IMR-90 (cell line): ENCODE measurements around the gene AMPD2. TPM values are rescaled to one million over a fixed set of nuclear protein-coding genes. Genes with fewer than 3 reads are reported as not detected.

Experiments
- ATAC-seq: fragments of 200-7000 bp; cut with Tn5 transposase; 2 replicates; pipeline ENCODE4 v1.9.1; 2020; ENCODE audit warnings: low read depth, mild to moderate bottlenecking, moderate library complexity
- BruUV-seq: library from RNA; stranded (reverse); fragments of 400-500 nt; replicated peaks from 2 replicates; lab custom pipeline; 2021; lab: Mats Ljungman, UMichigan
- CTCF ChIA-PET: fragments of 300-600 bp; formaldehyde crosslinking; extraction: SDS; loops from one replicate; lab custom pipeline; 2021; ENCODE audit warnings: antibody characterized with exemption; lab: Yijun Ruan, JAX
- POLR2A ChIA-PET: fragments of 300-600 bp; sonication (Branson Sonifier 250); formaldehyde crosslinking; loops from one replicate; lab custom pipeline; 2022; ENCODE audit warnings: antibody characterized with exemption; ENCODE audit not compliant: unreplicated experiment; lab: Charles Lee
- DNase-seq: peaks from one replicate; pipeline ENCODE4 v3.0.0; 2013
- H2AFZ ChIP-seq: replicated peaks from 2 replicates; pipeline ENCODE3; 2013; ENCODE audit warnings: low read length, mild to moderate bottlenecking; ENCODE audit not compliant: poor library complexity
- H2AK5ac ChIP-seq: 2 replicates; pipeline ENCODE4 v1.6.1; 2013; ENCODE audit warnings: low read depth, low read length, inconsistent platforms
- H2AK9ac ChIP-seq: replicated peaks from 2 replicates; pipeline ENCODE3; 2013; ENCODE audit warnings: mild to moderate bottlenecking, low read depth, low read length, moderate library complexity; ENCODE audit not compliant: poor library complexity
- H2BK120ac ChIP-seq: 2 replicates; pipeline ENCODE4 v1.6.1; 2013; ENCODE audit warnings: low read depth, low read length, inconsistent platforms
- H2BK15ac ChIP-seq: 3 replicates; pipeline ENCODE4 v1.6.1; 2013; ENCODE audit warnings: low read depth, low read length, inconsistent platforms
- H2BK20ac ChIP-seq: 2 replicates; pipeline ENCODE4 v1.6.1; 2013; ENCODE audit warnings: low read depth, mild to moderate bottlenecking, inconsistent platforms, low read length, moderate library complexity
- H2BK5ac ChIP-seq: 2 replicates; pipeline ENCODE4 v1.6.1; 2013; ENCODE audit warnings: mild to moderate bottlenecking, low read depth, low read length, inconsistent platforms; ENCODE audit not compliant: poor library complexity, severe bottlenecking
- H3K14ac ChIP-seq: replicated peaks from 2 replicates; pipeline ENCODE4 v1.6.1; 2013; ENCODE audit warnings: low read depth, low read length, inconsistent platforms
- H3K18ac ChIP-seq: 2 replicates; pipeline ENCODE4 v1.6.1; 2013; ENCODE audit warnings: low read depth, low read length, control low read depth
- H3K23ac ChIP-seq: 2 replicates; pipeline ENCODE4 v1.6.1; 2013; ENCODE audit warnings: low read depth, low read length, inconsistent platforms
- H3K27ac ChIP-seq: 2 replicates; pipeline ENCODE4 v1.5.1; 2013; ENCODE audit warnings: mild to moderate bottlenecking, control low read depth, low read length; ENCODE audit not compliant: insufficient read depth
- H3K27me3 ChIP-seq: 2 replicates; pipeline ENCODE4 v1.6.1; 2013; ENCODE audit warnings: low read length; ENCODE audit not compliant: control insufficient read depth, insufficient read depth
- H3K36me3 ChIP-seq: 2 replicates; pipeline ENCODE4 v1.6.1; 2013; ENCODE audit warnings: low read length, mixed read lengths; ENCODE audit not compliant: control insufficient read depth, insufficient read depth
- H3K4ac ChIP-seq: 2 replicates; pipeline ENCODE4 v1.6.1; 2013; ENCODE audit warnings: low read depth, low read length, inconsistent platforms
- H3K4me1 ChIP-seq: 2 replicates; pipeline ENCODE4 v1.6.1; 2013; ENCODE audit warnings: low read length, mixed read lengths; ENCODE audit not compliant: control insufficient read depth, insufficient read depth
- H3K4me2 ChIP-seq: 2 replicates; pipeline ENCODE4 v1.6.1; 2013; ENCODE audit warnings: low read depth, mild to moderate bottlenecking, control low read depth, low read length, moderate library complexity
- H3K4me3 ChIP-seq: 2 replicates; pipeline ENCODE4 v1.5.1; 2013; ENCODE audit warnings: low read depth, mild to moderate bottlenecking, control low read depth, low read length, moderate library complexity; ENCODE audit not compliant: insufficient read depth
- H3K56ac ChIP-seq: 2 replicates; pipeline ENCODE4 v1.6.1; 2013; ENCODE audit warnings: low read length, inconsistent platforms; ENCODE audit not compliant: insufficient read depth; ENCODE audit errors: extremely low read depth
- H3K79me1 ChIP-seq, 2 experiments: 2 replicates each; pipeline ENCODE4 v1.6.1; 2013; ENCODE audit warnings: low read length in 2 of 2, inconsistent platforms in 1 of 2, low read depth in 1 of 2
- H3K9ac ChIP-seq: 2 replicates; pipeline ENCODE4 v1.6.1; 2013; ENCODE audit warnings: low read depth, low read length, control low read depth
- H3K9me1 ChIP-seq: 2 replicates; pipeline ENCODE4 v1.6.1; 2013; ENCODE audit warnings: low read length, inconsistent platforms; ENCODE audit not compliant: insufficient read depth
- H3K9me3 ChIP-seq: 2 replicates; pipeline ENCODE4 v1.6.1; 2013; ENCODE audit warnings: low read length; ENCODE audit not compliant: control insufficient read depth, insufficient read depth
- H4K20me1 ChIP-seq: 2 replicates; pipeline ENCODE4 v1.6.1; 2013; ENCODE audit warnings: low read length, inconsistent platforms; ENCODE audit not compliant: insufficient read depth
- H4K5ac ChIP-seq: 2 replicates; pipeline ENCODE4 v1.6.1; 2013; ENCODE audit warnings: mild to moderate bottlenecking, low read depth, low read length, control low read depth
- H4K8ac ChIP-seq, 2 experiments: 2 replicates each; pipeline ENCODE4 v1.6.1; 2013; ENCODE audit warnings: low read depth in 2 of 2, low read length in 2 of 2, control low read depth in 1 of 2, inconsistent platforms in 1 of 2
- H4K91ac ChIP-seq: 2 replicates; pipeline ENCODE4 v1.6.1; 2013; ENCODE audit warnings: low read depth, low read length, inconsistent platforms; ENCODE audit not compliant: insufficient read depth
- BHLHE40 ChIP-seq: fragments of 150-350 bp; IDR thresholded peaks from 2 replicates; pipeline ENCODE4 v1.6.1; 2016; ENCODE audit warnings: mild to moderate bottlenecking, low read depth, low read length
- CEBPB ChIP-seq: IDR thresholded peaks from 2 replicates; pipeline ENCODE4 v1.6.1; 2012; ENCODE audit warnings: low read depth, low read length, improper control_type of control experiment
- CHD1 ChIP-seq: IDR thresholded peaks from 2 replicates; pipeline ENCODE4 v1.6.1; 2012; ENCODE audit warnings: low read depth, low read length, improper control_type of control experiment
- CTCF ChIP-seq: conservative IDR thresholded peaks from 2 replicates; pipeline ENCODE4 v1.5.1; 2012; ENCODE audit warnings: mild to moderate bottlenecking, low read depth, low read length, improper control_type of control experiment
- ELK1 ChIP-seq: fragments of 150-350 bp; IDR thresholded peaks from 2 replicates; pipeline ENCODE4 v1.6.1; 2016; ENCODE audit warnings: low read depth, mild to moderate bottlenecking, low read length, moderate library complexity, borderline replicate concordance
- FOS ChIP-seq: fragments of 150-350 bp; IDR thresholded peaks from 2 replicates; pipeline ENCODE4 v1.6.1; 2016; ENCODE audit warnings: low read depth, low read length
- MAFK ChIP-seq: IDR thresholded peaks from 2 replicates; pipeline ENCODE4 v1.6.1; 2012; ENCODE audit warnings: low read depth, low read length, improper control_type of control experiment
- MAZ ChIP-seq: IDR thresholded peaks from 2 replicates; pipeline ENCODE4 v1.6.1; 2012; ENCODE audit warnings: low read depth, mild to moderate bottlenecking, low read length, improper control_type of control experiment, moderate library complexity, borderline replicate concordance
- MXI1 ChIP-seq: IDR thresholded peaks from 2 replicates; pipeline ENCODE4 v1.6.1; 2012; ENCODE audit warnings: low read depth, mild to moderate bottlenecking, low read length, moderate library complexity, borderline replicate concordance
- NFE2L2 ChIP-seq: fragments of 150-350 bp; IDR thresholded peaks from 2 replicates; pipeline ENCODE4 v1.6.1; 2016; ENCODE audit warnings: low read depth, mild to moderate bottlenecking, low read length
- POLR2A ChIP-seq: IDR thresholded peaks from 2 replicates; pipeline ENCODE4 v1.6.1; 2012; ENCODE audit warnings: mild to moderate bottlenecking, low read depth, low read length
- RAD21 ChIP-seq: IDR thresholded peaks from 2 replicates; pipeline ENCODE4 v1.6.1; 2012; ENCODE audit warnings: low read length, improper control_type of control experiment
- RCOR1 ChIP-seq: IDR thresholded peaks from 2 replicates; pipeline ENCODE4 v1.6.1; 2012; ENCODE audit warnings: mild to moderate bottlenecking, low read length, improper control_type of control experiment; ENCODE audit not compliant: insufficient replicate concordance
- SMC3 ChIP-seq: fragments of 150-350 bp; IDR thresholded peaks from 2 replicates; pipeline ENCODE4 v1.6.1; 2016; ENCODE audit warnings: low read depth, mild to moderate bottlenecking, antibody characterized with exemption, low read length, moderate library complexity
- USF2 ChIP-seq: fragments of 150-350 bp; IDR thresholded peaks from 2 replicates; pipeline ENCODE4 v1.6.1; 2017; ENCODE audit warnings: mild to moderate bottlenecking, antibody characterized with exemption, low read length, low read depth
- WGBS, 2 experiments: methylation state at CpG; one replicate each; pipeline versions ENCODE4 v1.1.5 to v1.1.7; 2013; ENCODE audit warnings: missing lambda C conversion rate in 2 of 2; ENCODE audit not compliant: insufficient read length in 1 of 2; ENCODE audit errors: extremely low coverage in 2 of 2; 5-methylcytosine and 5-hydroxymethylcytosine counted together
- dilution Hi-C: fragments of 300-500 bp; cut with HindIII; formaldehyde crosslinking; loops from one replicate; pipeline ENCODE4 v1.14.3; 2018; ENCODE audit warnings: low sequenced_read_pairs; ENCODE audit not compliant: unreplicated experiment
- in situ Hi-C: fragments of 300-500 bp; cut with MboI; formaldehyde crosslinking; loops from 3 replicates; pipeline ENCODE4 v1.14.3; 2019; ENCODE audit warnings: low sequenced_read_pairs, inconsistent platforms, mixed read lengths
- intact Hi-C: fragments of 100-400 bp; cut with micrococcal nuclease; formaldehyde crosslinking; loops from 2 replicates; pipeline ENCODE4 v1.10.0; 2022
- polyA plus RNA-seq, 3 experiments: library from polyadenylated mRNA; depleted of rRNA; stranded (reverse); fragments of >200 nt; gene quantifications; 2 replicates each; pipeline ENCODE4 v1.2.3, GENCODE V29; 2012; ENCODE audit warnings: low replicate concordance in 1 of 3
- total RNA-seq: library from RNA; depleted of rRNA; stranded (reverse); fragments of >200 nt; gene quantifications from 2 replicates; pipeline ENCODE4 v1.2.3, GENCODE V29; 2012

The AMPD2 gene
- total and polyA plus RNA-seq, 2 of the 4 experiments (the other 2 are of a cell fraction): 61.5 to 103 TPM

GRCh38 chr1:109671067-109671466, 51.4 kb downstream of the AMPD2 start:
- Histone ChIP-seq H4K91ac (no peak overlapping the region), H3K56ac (no peak overlapping the region), H3K18ac (no peak overlapping the region), H3K27me3 (no peaks in the 10 kb centered on the region), H2BK15ac (no peak overlapping the region), H4K5ac (no peak overlapping the region), H3K9ac (no peak overlapping the region), H3K4me2 (no peak overlapping the region), H3K79me1 (peaks cover 5 to 14% of the 10 kb centered on the region in 2 experiments; a peak in 2 of 4 replicates), H4K8ac (no peak overlapping the region), H3K9me3 (no peaks in the 10 kb centered on the region), H3K14ac (no peak overlapping the region), H2BK20ac (no peak overlapping the region), H3K36me3 (peaks cover 11% of the 10 kb centered on the region), H3K9me1 (peaks cover 4% of the 10 kb centered on the region), H2AK9ac (no peak overlapping the region), H2AK5ac (no peak overlapping the region), H3K27ac (no peak overlapping the region), H3K4me3 (no peak overlapping the region), H3K23ac (no peak overlapping the region), H3K4me1 (peaks cover 3% of the 10 kb centered on the region; the same call in 1 of the 2 replicates), H2BK120ac (no peak overlapping the region), H4K20me1 (no peaks in the 10 kb centered on the region), H2AFZ (no peak overlapping the region), H2BK5ac (no peak overlapping the region), H3K4ac (no peak overlapping the region)
- BruUV-seq: no TSS peak
- POLR2A ChIA-PET: no interaction called here
- peak; percentile 0 for DNase-seq
- CTCF ChIA-PET: no interaction called here
- in situ Hi-C loops (no loop called here), dilution Hi-C loops (no loop called here), intact Hi-C loops (no loop called here)
- TF ChIP-seq MXI1 (no peak), CTCF (no peak), FOS (no peak), MAFK (no peak), USF2 (no peak), SMC3 (no peak), NFE2L2 (no peak), CHD1 (no peak), CEBPB (no peak), MAZ (no peak), ELK1 (no peak), BHLHE40 (no peak), RAD21 (no peak), POLR2A (no peak), RCOR1 (no peak)
- no peak for ATAC-seq
- WGBS, 2 experiments: no CpG with 5 or more reads among the region's 5 CpGs
